Activated CD4-positive, alpha-beta T cell treated with anti-CD3 and anti-CD28 coated beads, Interleukin-2, amount 10 ng/mL, durations not matched to agents 7 days and 5 days (primary cell): ENCODE measurements around the gene FAM83D. TPM values are rescaled to one million over a fixed set of nuclear protein-coding genes. Genes with fewer than 3 reads are reported as not detected.
A peak's percentile ranks its signal among the peaks of the same experiment; 100 is the strongest.

ENCODE experiments used
- CTCF ChIA-PET: fragments of 350-600 bp; sonication (Branson Sonifier 250); formaldehyde crosslinking; loops from one replicate; lab custom pipeline; 2021; ENCODE audit warnings: antibody characterized with exemption; lab: Charles Lee
- POLR2A ChIA-PET: fragments of 350-600 bp; sonication (Branson Sonifier 250); formaldehyde crosslinking; loops from one replicate; lab custom pipeline; 2021; ENCODE audit warnings: antibody characterized with exemption; lab: Charles Lee
- DNase-seq: peaks from one replicate; pipeline ENCODE4 v3.0.0-alpha.2; 2020
- H3K27ac Mint-ChIP-seq: one replicate; pipeline ENCODE4 v1.8.0; 2021; ENCODE audit warnings: mild to moderate bottlenecking, moderate library complexity, mixed read lengths
- H3K27me3 Mint-ChIP-seq: one replicate; pipeline ENCODE4 v1.8.0; 2021; ENCODE audit warnings: mixed read lengths
- H3K36me3 Mint-ChIP-seq: one replicate; pipeline ENCODE4 v1.8.0; 2021; ENCODE audit warnings: low read depth, mixed read lengths
- H3K4me1 Mint-ChIP-seq: one replicate; pipeline ENCODE4 v1.8.0; 2021; ENCODE audit warnings: mixed read lengths
- H3K4me3 Mint-ChIP-seq: one replicate; pipeline ENCODE4 v1.8.0; 2021; ENCODE audit warnings: mild to moderate bottlenecking, moderate library complexity, mixed read lengths
- H3K9me3 Mint-ChIP-seq: one replicate; pipeline ENCODE4 v1.8.0; 2021; ENCODE audit warnings: mixed read lengths
- total RNA-seq, 2 experiments: library from RNA; stranded (reverse); gene quantifications; one replicate each; pipeline ENCODE4 v1.2.3, GENCODE V29; 2021

The FAM83D gene
- total RNA-seq, 2 experiments from 2014 or later = 22.5 to 22.6 TPM

DNA sequence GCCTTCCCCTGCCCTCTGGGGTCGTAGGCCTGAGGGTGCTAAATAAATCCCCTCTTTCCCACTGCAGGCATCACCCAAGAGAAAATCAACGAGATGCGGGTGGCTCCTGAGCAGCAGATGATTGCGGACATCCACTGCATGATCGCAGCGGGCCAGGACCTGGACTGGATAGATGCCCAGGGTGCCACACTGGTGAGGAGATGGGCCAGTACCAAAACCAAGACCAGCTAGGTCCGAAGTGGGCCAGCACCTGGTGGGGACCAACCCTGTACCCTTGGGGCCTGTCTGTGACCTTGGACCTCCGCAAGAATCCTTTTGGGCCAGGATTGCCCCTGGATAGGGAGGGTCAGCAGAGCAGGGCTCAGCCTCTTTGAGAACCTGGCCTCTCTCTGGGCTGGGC lies 23.6 kb upstream of the FAM83D start:
- Mint-ChIP-seq H3K27ac (no peak overlapping the region), H3K4me3 (no peak overlapping the region), H3K27me3 (no peaks in the 10 kb centered on the region), H3K4me1 (peaks cover 4% of the 10 kb centered on the region), H3K9me3 (peaks cover 9% of the 10 kb centered on the region), H3K36me3 (peaks cover 78% of the 10 kb centered on the region)
- ChIA-PET POLR2A (no interaction called here), CTCF (no interaction called here)
- DNase-seq = no peak

- Mint-ChIP-seq H3K9me3 (peaks cover 9% of the 10 kb centered on the region), H3K4me3 (no peak overlapping the region), H3K27me3 (no peaks in the 10 kb centered on the region), H3K27ac (no peak overlapping the region), H3K4me1 (peaks cover 4% of the 10 kb centered on the region), H3K36me3 (peaks cover 78% of the 10 kb centered on the region)
- DNase-seq = no peak
- POLR2A ChIA-PET = no interaction called here
- CTCF ChIA-PET = interaction anchor here (2.2 kb wide), 1 partner anchor 10 kb away, joined by 6 read pairs; no protein-coding TSS in a partner anchor
Observed at GRCh38 chr20:38903335-38903734, 22.9 kb upstream of the FAM83D start.

GRCh38 chr20:38905375-38905774 lies 20.8 kb upstream of the FAM83D start:
- ChIA-PET CTCF (interaction anchor here (0.6 to 5.2 kb wide), 6 partner anchors 12 to 104 kb away, joined by 3 to 17 read pairs (median 3); no protein-coding TSS in a partner anchor), POLR2A (no interaction called here)
- peaks cover 9% of the 10 kb centered on the region for H3K9me3 Mint-ChIP-seq
- no peak overlapping the region for H3K4me3 Mint-ChIP-seq
- H3K4me1 Mint-ChIP-seq = peaks cover 4% of the 10 kb centered on the region
- H3K27me3 Mint-ChIP-seq = no peaks in the 10 kb centered on the region
- peaks cover 83% of the 10 kb centered on the region for H3K36me3 Mint-ChIP-seq
- H3K27ac Mint-ChIP-seq = no peak overlapping the region
- DNase-seq = no peak

GRCh38 chr20:38907918-38908677 lies 18.1 kb upstream of the FAM83D start:
- POLR2A ChIA-PET = no interaction called here
- H3K36me3 Mint-ChIP-seq = peaks cover 62% of the 10 kb centered on the region

GRCh38 chr20:38915355-38915754 lies 10.9 kb upstream of the FAM83D start:
- H3K27me3 Mint-ChIP-seq = no peaks in the 10 kb centered on the region
- H3K4me1 Mint-ChIP-seq = no peaks in the 10 kb centered on the region
- peaks cover 35% of the 10 kb centered on the region for H3K36me3 Mint-ChIP-seq
- H3K9me3 Mint-ChIP-seq = no peaks in the 10 kb centered on the region
- ChIA-PET POLR2A (no interaction called here), CTCF (no interaction called here)
- no peak for DNase-seq
- no peak overlapping the region for H3K4me3 Mint-ChIP-seq
- no peak overlapping the region for H3K27ac Mint-ChIP-seq

More at GRCh38 chr20:38907918-38908677, 18.1 kb upstream of the FAM83D start:
- H3K9me3 Mint-ChIP-seq = peaks cover 9% of the 10 kb centered on the region
- DNase-seq = no peak
- CTCF ChIA-PET = interaction anchor here (0.6 to 5.2 kb wide), 5 partner anchors 10 to 187 kb away, joined by 3 to 17 read pairs (median 4); partner anchors contain the start of gene FAM83D
- H3K4me3 Mint-ChIP-seq = no peak overlapping the region
- no peaks in the 10 kb centered on the region for H3K27me3 Mint-ChIP-seq
- H3K27ac Mint-ChIP-seq = no peak overlapping the region
- peaks cover 4% of the 10 kb centered on the region for H3K4me1 Mint-ChIP-seq

- H3K9me3 Mint-ChIP-seq = no peaks in the 10 kb centered on the region
- no peaks in the 10 kb centered on the region for H3K27me3 Mint-ChIP-seq
- CTCF ChIA-PET = interaction anchor here (0.6 to 0.9 kb wide), 2 partner anchors 71 to 1763 kb away, joined by 4 read pairs; no protein-coding TSS in a partner anchor
- H3K27ac Mint-ChIP-seq = no peak overlapping the region
- H3K4me1 Mint-ChIP-seq = no peaks in the 10 kb centered on the region
- DNase-seq = no peak
- no peak overlapping the region for H3K4me3 Mint-ChIP-seq
- POLR2A ChIA-PET = no interaction called here
- H3K36me3 Mint-ChIP-seq = peaks cover 35% of the 10 kb centered on the region
Observed at GRCh38 chr20:38917657-38918056, 8.6 kb upstream of the FAM83D start.

GRCh38 chr20:38918172-38918571 lies 8.0 kb upstream of the FAM83D start:
- no peak for DNase-seq
- H3K36me3 Mint-ChIP-seq = peaks cover 35% of the 10 kb centered on the region
- no peaks in the 10 kb centered on the region for H3K4me1 Mint-ChIP-seq
- ChIA-PET CTCF (interaction anchor here (1.1 kb wide), 1 partner anchor 10 kb away, joined by 4 read pairs; no protein-coding TSS in a partner anchor), POLR2A (no interaction called here)
- H3K9me3 Mint-ChIP-seq = no peaks in the 10 kb centered on the region
- no peak overlapping the region for H3K27ac Mint-ChIP-seq
- no peak overlapping the region for H3K4me3 Mint-ChIP-seq
- no peaks in the 10 kb centered on the region for H3K27me3 Mint-ChIP-seq

DNA sequence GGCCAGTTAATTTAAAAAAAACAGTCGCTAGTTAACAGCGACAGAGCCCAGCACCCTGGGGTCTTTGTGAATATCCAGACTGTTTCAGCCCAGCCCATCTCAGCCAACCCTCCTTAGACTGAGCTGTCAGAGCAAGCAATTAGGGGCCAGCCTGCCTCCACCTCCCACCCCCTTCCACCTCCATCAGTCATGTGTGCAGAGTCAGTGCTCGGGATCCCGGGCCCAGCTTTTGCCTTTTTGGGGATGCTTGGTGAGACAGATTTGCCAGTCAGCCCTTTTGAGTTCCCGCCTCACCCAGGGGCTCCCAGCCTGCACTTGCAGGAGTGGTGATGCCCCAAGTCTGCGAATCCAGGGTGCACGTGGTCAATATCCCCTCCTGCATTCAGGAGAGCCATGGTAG lies 6.5 kb upstream of the FAM83D start:
- POLR2A ChIA-PET = no interaction called here
- CTCF ChIA-PET = interaction anchor here (1.0 kb wide), 1 partner anchor 7 kb away, joined by 5 read pairs; no protein-coding TSS in a partner anchor
- H3K9me3 Mint-ChIP-seq = no peaks in the 10 kb centered on the region
- H3K36me3 Mint-ChIP-seq = peaks cover 28% of the 10 kb centered on the region
- no peak overlapping the region for H3K27ac Mint-ChIP-seq
- no peaks in the 10 kb centered on the region for H3K4me1 Mint-ChIP-seq
- H3K4me3 Mint-ChIP-seq = no peak overlapping the region
- DNase-seq = no peak
- H3K27me3 Mint-ChIP-seq = no peaks in the 10 kb centered on the region

DNA sequence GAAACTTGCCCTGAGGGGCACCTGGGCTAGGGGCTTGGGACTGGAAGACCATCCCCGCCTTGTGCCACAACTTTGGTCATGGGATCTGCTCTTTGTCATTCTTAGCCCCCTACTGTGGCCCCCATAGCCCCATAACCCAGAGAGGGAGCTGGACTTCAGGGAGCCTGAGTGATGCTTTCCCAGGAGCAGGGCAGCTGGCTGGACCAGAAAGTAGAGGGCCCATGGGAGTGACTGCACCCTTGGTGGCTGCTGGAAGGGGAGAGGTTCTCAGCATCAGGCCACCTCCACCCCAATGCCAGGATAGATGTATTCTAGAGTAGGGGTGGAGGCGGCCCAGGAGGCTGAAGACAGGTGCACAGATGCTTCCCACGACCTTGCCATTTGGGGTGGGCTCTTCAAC lies 5.8 kb upstream of the FAM83D start:
- Mint-ChIP-seq H3K4me3 (no peak overlapping the region), H3K27ac (no peak overlapping the region), H3K9me3 (no peaks in the 10 kb centered on the region), H3K27me3 (no peaks in the 10 kb centered on the region), H3K4me1 (peaks cover 5% of the 10 kb centered on the region), H3K36me3 (peaks cover 24% of the 10 kb centered on the region)
- CTCF ChIA-PET = interaction anchor here (1.0 to 1.4 kb wide), 3 partner anchors 8 to 129 kb away, joined by 3 to 5 read pairs (median 4); no protein-coding TSS in a partner anchor
- DNase-seq = no peak
- POLR2A ChIA-PET = interaction anchor here (0.7 kb wide), 1 partner anchor 38 kb away, joined by 4 read pairs; no protein-coding TSS in a partner anchor

- H3K4me1 Mint-ChIP-seq = peaks cover 9% of the 10 kb centered on the region
- ChIA-PET POLR2A (interaction anchor here (0.7 kb wide), 1 partner anchor 38 kb away, joined by 4 read pairs; no protein-coding TSS in a partner anchor), CTCF (interaction anchor here (0.9 to 1.5 kb wide), 5 partner anchors 8 to 129 kb away, joined by 3 to 5 read pairs (median 3); no protein-coding TSS in a partner anchor)
- H3K4me3 Mint-ChIP-seq = no peak overlapping the region
- H3K9me3 Mint-ChIP-seq = no peaks in the 10 kb centered on the region
- no peaks in the 10 kb centered on the region for H3K27me3 Mint-ChIP-seq
- DNase-seq = no peak
- H3K36me3 Mint-ChIP-seq = peaks cover 24% of the 10 kb centered on the region
- H3K27ac Mint-ChIP-seq = no peak overlapping the region
Observed at GRCh38 chr20:38920851-38921250, 5.4 kb upstream of the FAM83D start.

DNA sequence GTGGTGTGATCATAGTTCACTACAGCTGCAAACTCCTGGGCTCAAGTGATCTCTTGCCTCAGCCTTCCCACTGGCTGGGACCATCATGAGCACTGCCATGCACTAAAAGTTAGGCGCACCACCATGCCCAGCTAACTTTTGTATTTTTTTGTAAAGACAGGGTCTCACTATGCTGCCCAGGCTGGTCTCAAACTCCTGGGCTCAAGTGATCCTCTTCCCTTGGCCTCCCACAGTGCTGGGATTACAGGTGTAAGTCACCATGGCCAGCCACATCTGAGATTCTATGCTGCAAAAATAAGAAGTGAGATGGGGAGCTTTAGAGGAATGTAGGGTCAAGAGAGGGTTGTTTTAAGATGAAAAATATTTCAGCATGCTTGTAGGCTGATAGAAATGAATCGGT lies 1.5 kb upstream of the FAM83D start:
- H3K4me3 Mint-ChIP-seq = no peak overlapping the region
- H3K27me3 Mint-ChIP-seq = no peaks in the 10 kb centered on the region
- CTCF ChIA-PET = interaction anchor here (0.7 to 1.5 kb wide), 3 partner anchors 10 to 97 kb away, joined by 3 read pairs; no protein-coding TSS in a partner anchor
- no peak for DNase-seq
- H3K9me3 Mint-ChIP-seq = no peaks in the 10 kb centered on the region
- H3K27ac Mint-ChIP-seq = no peak overlapping the region
- H3K36me3 Mint-ChIP-seq = peaks cover 21% of the 10 kb centered on the region
- POLR2A ChIA-PET = no interaction called here
- H3K4me1 Mint-ChIP-seq = peaks cover 30% of the 10 kb centered on the region

- no peak for DNase-seq
- Mint-ChIP-seq H3K4me1 (peaks cover 51% of the 10 kb centered on the region), H3K9me3 (no peaks in the 10 kb centered on the region), H3K4me3 (peak overlapping the region; percentile 88), H3K27ac (peak overlapping the region; percentile 88), H3K27me3 (no peaks in the 10 kb centered on the region), H3K36me3 (peaks cover 23% of the 10 kb centered on the region)
- ChIA-PET POLR2A (no interaction called here), CTCF (interaction anchor here (1.0 to 5.1 kb wide), 9 partner anchors 10 to 184 kb away, joined by 3 to 41 read pairs (median 4); no protein-coding TSS in a partner anchor)
Observed at GRCh38 chr20:38926934-38927616, 858 bp downstream of the FAM83D start.
